Subcutaneous adipose tissue (tissue), 4 donors: ENCODE data around the gene CAMTA1. TPM values are rescaled to one million over a fixed set of nuclear protein-coding genes. Genes with fewer than 3 reads are reported as not detected.

ENCODE experiments used
- total RNA-seq, 4 donors: library from RNA; depleted of rRNA; stranded (reverse); fragments of >200 nt; gene quantifications; one replicate each; pipeline ENCODE4 v1.1.0, GENCODE V29; 2016
- TF ChIP-seq, protein P1 (sequence below): fragments of 450-650 bp; IDR thresholded peaks from one replicate; pipeline ENCODE4 v1.5.1; 2016; ENCODE audit warnings: low read depth, mild to moderate bottlenecking, control low read depth, antibody characterized with exemption, moderate library complexity

Gene CAMTA1
- total RNA-seq, 4 donors from 2014 or later = 58.6 to 82.5 (median 78.0) TPM

- TF ChIP-seq, protein P1, sequence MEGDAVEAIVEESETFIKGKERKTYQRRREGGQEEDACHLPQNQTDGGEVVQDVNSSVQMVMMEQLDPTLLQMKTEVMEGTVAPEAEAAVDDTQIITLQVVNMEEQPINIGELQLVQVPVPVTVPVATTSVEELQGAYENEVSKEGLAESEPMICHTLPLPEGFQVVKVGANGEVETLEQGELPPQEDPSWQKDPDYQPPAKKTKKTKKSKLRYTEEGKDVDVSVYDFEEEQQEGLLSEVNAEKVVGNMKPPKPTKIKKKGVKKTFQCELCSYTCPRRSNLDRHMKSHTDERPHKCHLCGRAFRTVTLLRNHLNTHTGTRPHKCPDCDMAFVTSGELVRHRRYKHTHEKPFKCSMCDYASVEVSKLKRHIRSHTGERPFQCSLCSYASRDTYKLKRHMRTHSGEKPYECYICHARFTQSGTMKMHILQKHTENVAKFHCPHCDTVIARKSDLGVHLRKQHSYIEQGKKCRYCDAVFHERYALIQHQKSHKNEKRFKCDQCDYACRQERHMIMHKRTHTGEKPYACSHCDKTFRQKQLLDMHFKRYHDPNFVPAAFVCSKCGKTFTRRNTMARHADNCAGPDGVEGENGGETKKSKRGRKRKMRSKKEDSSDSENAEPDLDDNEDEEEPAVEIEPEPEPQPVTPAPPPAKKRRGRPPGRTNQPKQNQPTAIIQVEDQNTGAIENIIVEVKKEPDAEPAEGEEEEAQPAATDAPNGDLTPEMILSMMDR = no peak
These were observed 879.1 kb downstream of the CAMTA1 start for GRCh38 chr1:7664147-7664892.

DNA sequence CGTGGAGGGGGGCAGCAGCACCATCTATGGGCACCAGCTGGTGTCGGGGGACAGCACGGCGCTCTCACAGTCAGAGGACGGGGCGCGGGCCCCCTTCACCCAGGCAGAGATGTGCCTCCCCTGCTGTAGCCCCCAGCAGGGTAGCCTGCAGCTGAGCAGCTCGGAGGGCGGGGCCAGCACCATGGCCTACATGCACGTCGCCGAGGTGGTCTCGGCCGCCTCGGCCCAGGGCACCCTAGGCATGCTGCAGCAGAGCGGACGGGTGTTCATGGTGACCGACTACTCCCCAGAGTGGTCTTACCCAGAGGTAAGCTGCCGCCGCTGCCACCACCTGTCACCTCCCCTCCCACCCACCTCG lies 879.6 kb downstream of the CAMTA1 start:
- TF ChIP-seq, protein P1 = no peak

DNA sequence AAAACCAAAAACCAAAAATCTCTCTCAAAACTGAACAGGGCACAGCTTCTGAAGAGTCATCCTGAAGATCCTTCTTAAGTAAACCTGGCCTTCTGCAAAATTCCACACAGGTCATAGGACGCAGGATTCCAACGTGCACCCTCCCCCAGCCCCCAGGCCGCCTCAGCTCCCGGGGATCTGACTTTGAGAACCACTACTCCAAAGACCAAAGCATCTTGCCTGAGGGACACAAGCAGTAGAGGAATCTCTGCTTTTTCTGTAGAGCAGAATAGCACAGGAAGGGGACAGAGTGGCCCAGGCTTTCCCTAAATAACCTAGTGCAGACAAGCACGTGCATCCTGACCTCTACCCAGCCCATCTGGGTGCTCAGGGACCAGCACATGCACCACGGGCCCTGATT lies 881.0 kb downstream of the CAMTA1 start:
- TF ChIP-seq, protein P1 = no peak

DNA sequence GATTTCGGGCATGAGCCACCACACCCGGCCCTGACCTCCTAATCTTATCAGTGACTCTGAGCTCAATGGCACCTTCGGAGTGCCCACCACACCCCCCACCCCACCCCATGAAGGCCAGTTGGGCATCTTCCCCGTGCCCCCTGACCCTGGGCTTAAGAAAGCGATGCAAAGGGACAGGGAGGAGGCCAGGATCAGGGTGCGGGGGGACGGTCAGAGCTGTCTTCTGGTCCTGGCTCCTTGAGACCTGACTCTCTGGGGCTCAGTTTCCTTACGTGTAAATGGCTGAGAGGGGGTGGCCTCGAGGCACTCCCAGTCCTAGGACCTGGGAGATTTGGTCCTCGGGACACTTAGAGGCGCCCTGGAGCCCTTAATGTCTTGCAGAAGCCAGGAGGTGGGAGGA lies 881.9 kb downstream of the CAMTA1 start:
- TF ChIP-seq, protein P1 = no peak

GRCh38 chr1:7667625-7668218 lies 882.5 kb downstream of the CAMTA1 start:
- TF ChIP-seq, protein P1 = no peak

- TF ChIP-seq, protein P1 = no peak
These were observed 884.5 kb downstream of the CAMTA1 start for GRCh38 chr1:7669559-7670311.
